Thyroid gland (tissue), 4 donors: ENCODE data around the gene PYDC2. TPM values are rescaled to one million over a fixed set of nuclear protein-coding genes. Genes with fewer than 3 reads are reported as not detected.

Experiments used
- DNase-seq, 2 donors: peaks; one replicate each; pipeline ENCODE4 v3.0.0-alpha.2; 2019
- H3K27ac ChIP-seq, 3 donors: fragments of 200-600 bp; sonication (generic); 1 replicate in 2 of 3; 2 replicates in 1 of 3; pipeline ENCODE4 v1.5.1; 2016 to 2019; ENCODE audit warnings: mild to moderate bottlenecking in 1 of 3, moderate library complexity in 1 of 3
- H3K27me3 ChIP-seq: fragments of 200-600 bp; sonication (generic); one replicate; pipeline ENCODE4 v1.5.1; 2019
- H3K36me3 ChIP-seq, 2 donors: fragments of 200-600 bp; sonication (generic); one replicate each; pipeline ENCODE4 v1.5.1; 2016 to 2019
- H3K4me1 ChIP-seq, 2 donors: fragments of 200-600 bp; sonication (generic); one replicate each; pipeline ENCODE4 v1.5.1; 2017 to 2019
- H3K4me3 ChIP-seq, 3 donors: fragments of 200-600 bp; sonication (generic); replicated peaks in 1 of 3; 1 replicate in 2 of 3; 2 replicates in 1 of 3; pipeline ENCODE4 v1.5.1; 2016; ENCODE audit warnings: mild to moderate bottlenecking in 1 of 3
- H3K9me3 ChIP-seq: fragments of 200-600 bp; sonication (generic); one replicate; pipeline ENCODE4 v1.5.1; 2017
- POLR2A ChIP-seq, 2 donors: fragments of 450-650 bp; IDR thresholded peaks; one replicate each; pipeline ENCODE4 v1.6.1; 2017; ENCODE audit warnings: antibody characterized with exemption in 2 of 2, mild to moderate bottlenecking in 2 of 2, moderate library complexity in 1 of 2
- WGBS, 2 donors: methylation state at CpG; one replicate each; pipeline ENCODE4 v1.1.5; 2017; 5-methylcytosine and 5-hydroxymethylcytosine counted together
- intact Hi-C: fragments of 100-400 bp; cut with DNase I; formaldehyde crosslinking; loops from one replicate; pipeline ENCODE4 v1.15.1; 2023
- total RNA-seq, 4 donors: library from RNA; depleted of rRNA; stranded (reverse); fragments of >200 nt; gene quantifications; one replicate each; pipeline ENCODE4 v1.2.3, GENCODE V29; 2016
- TF ChIP-seq, protein P1 (sequence below), 6 experiments: fragments of 200-600 bp in 3 of 6; fragments of 450-650 bp in 3 of 6; sonication (generic) in 3 of 6; IDR thresholded peaks; one replicate each; pipeline ENCODE4 v1.5.1; 2016 to 2019; ENCODE audit warnings: antibody characterized with exemption in 6 of 6, mild to moderate bottlenecking in 2 of 6, inconsistent platforms in 1 of 6, moderate library complexity in 1 of 6

PYDC2 gene
- total RNA-seq, 4 donors from 2014 or later, result not detected

DNA sequence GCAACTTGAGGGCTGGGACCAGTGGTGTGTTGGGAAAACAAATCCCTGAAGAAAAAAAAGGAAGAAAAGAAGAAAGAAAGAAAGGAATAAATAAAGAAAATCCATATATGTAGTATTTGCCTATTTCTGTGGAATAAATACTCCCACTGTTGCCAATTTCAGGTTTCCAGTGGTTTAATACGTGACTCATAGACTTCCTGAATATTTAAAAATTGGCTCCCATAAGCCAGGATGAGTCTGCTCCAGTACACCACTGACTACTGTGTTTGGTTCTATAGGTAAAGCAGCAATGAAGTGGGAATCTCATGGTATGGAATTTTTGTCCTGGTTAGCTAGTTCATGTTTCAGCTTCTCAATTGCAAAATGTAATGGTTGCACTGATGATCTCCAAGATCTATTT, 31.6 kb downstream of the PYDC2 start:
- no peak overlapping the region for H3K27ac ChIP-seq
- no peak for TF ChIP-seq POLR2A (IDR thresholded peaks at IDR 0.05)
- TF ChIP-seq, protein P1, sequence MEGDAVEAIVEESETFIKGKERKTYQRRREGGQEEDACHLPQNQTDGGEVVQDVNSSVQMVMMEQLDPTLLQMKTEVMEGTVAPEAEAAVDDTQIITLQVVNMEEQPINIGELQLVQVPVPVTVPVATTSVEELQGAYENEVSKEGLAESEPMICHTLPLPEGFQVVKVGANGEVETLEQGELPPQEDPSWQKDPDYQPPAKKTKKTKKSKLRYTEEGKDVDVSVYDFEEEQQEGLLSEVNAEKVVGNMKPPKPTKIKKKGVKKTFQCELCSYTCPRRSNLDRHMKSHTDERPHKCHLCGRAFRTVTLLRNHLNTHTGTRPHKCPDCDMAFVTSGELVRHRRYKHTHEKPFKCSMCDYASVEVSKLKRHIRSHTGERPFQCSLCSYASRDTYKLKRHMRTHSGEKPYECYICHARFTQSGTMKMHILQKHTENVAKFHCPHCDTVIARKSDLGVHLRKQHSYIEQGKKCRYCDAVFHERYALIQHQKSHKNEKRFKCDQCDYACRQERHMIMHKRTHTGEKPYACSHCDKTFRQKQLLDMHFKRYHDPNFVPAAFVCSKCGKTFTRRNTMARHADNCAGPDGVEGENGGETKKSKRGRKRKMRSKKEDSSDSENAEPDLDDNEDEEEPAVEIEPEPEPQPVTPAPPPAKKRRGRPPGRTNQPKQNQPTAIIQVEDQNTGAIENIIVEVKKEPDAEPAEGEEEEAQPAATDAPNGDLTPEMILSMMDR (IDR thresholded peaks at IDR 0.05), result no peak
- no peaks in the 10 kb centered on the region for H3K27me3 ChIP-seq
- 59 to 70% methylated on average over 1 of the region's 1 CpG for WGBS, 2 donors
- DNase-seq, result no peak
- no peak overlapping the region for H3K4me3 ChIP-seq
- H3K36me3 ChIP-seq, result no peaks in the 10 kb centered on the region
- H3K9me3 ChIP-seq, result no peaks in the 10 kb centered on the region
- H3K4me1 ChIP-seq, result no peaks in the 10 kb centered on the region
- intact Hi-C loops, result no loop called here

DNA sequence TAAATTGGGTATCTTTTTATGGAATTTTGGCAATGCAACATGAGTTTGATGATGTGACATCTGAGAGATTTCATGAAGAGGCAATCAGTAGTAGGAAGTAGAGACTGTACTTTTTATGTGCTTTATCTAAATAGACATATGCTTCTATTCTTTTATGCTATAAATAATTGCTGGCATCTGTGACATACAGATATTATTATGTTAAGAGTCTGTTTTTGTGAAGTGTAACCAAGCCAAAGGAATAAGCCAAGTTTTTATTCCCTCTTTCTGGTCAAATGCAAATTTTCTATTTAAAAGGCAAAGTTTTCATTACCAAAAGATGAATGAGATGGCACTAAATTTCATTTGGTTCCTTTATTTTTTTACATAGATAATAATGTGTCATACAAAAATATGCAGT, 32.4 kb downstream of the PYDC2 start:
- Histone ChIP-seq H3K27me3 (no peaks in the 10 kb centered on the region), H3K4me1 (no peaks in the 10 kb centered on the region), H3K9me3 (no peaks in the 10 kb centered on the region), H3K27ac (no peak overlapping the region), H3K36me3 (no peaks in the 10 kb centered on the region), H3K4me3 (no peak overlapping the region)
- DNase-seq, result no peak
- TF ChIP-seq, protein P1 (IDR thresholded peaks at IDR 0.05), result no peak
- no peak for TF ChIP-seq POLR2A (IDR thresholded peaks at IDR 0.05)
- intact Hi-C loops, result no loop called here

DNA sequence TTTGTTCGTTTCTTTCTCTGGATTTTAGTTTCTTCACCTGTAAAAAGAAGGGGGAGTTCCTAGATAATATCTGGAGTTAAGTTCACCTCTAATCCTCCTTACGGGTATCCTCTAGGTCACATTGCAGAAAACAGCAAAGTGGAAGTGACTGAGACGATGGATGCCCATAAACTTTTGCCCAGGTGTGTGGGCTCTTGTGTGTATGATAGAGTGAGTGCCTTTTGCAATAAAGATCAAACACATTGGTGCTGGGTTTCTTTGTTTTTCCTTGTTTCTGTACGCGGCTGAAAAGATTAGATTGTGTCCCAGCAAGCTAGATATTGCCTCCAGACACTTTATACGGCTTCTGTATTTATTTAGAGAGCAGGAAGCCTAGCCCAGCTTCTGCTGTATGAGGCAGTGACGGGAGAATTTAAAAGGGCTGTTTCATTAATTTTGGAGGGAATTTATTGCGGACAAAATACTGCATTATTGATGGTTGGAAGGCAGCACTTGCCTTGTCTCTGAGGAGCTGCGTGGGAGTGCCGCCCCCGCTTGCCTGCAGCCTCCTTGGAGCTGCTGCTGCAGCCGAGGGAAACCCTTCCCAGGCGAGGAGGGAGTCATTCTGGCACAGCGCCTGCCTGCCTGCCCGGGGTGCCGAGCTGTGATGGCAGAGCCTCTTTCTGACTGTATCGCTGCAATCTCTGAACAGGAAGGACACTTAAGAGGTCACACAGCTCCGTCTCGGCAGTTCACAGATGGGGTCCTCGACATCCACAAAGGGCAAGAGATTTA, 38.5 kb downstream of the PYDC2 start:
- Histone ChIP-seq H3K27me3 (no peaks in the 10 kb centered on the region), H3K9me3 (no peaks in the 10 kb centered on the region), H3K4me1 (no peaks in the 10 kb centered on the region), H3K4me3 (no peak overlapping the region), H3K27ac (no peak overlapping the region), H3K36me3 (no peaks in the 10 kb centered on the region)
- DNase-seq, result peak; percentile 71
- intact Hi-C loops, result no loop called here
- TF ChIP-seq, protein P1 (IDR thresholded peaks at IDR 0.05), result no peak
- no peak for TF ChIP-seq POLR2A (IDR thresholded peaks at IDR 0.05)
- 33 to 34% methylated on average over 20 of the region's 20 CpGs for WGBS, 2 donors

DNA sequence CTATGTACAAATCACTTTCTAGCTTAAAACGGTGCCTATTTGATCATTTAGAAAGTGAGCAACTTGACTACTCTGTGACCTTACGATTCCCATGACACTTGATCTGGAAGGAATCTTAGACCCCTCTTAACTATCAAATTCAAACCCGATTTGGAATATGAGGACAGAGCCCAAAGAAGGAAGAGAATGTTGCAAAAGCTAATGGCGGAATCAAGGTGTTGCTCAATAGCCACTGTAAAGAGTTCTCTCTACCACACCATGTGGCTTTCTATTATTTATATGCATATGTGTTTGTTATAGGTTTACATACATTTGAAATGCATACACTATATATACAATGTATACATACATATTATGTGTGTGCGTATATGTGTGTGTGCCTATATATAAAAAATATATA, 39.9 kb downstream of the PYDC2 start:
- Histone ChIP-seq H3K36me3 (no peaks in the 10 kb centered on the region), H3K4me3 (no peak overlapping the region), H3K27me3 (no peaks in the 10 kb centered on the region), H3K27ac (no peak overlapping the region), H3K9me3 (no peaks in the 10 kb centered on the region), H3K4me1 (no peaks in the 10 kb centered on the region)
- DNase-seq, result no peak
- intact Hi-C loops, result no loop called here
- WGBS, 2 donors, result 95 to 96% methylated on average over 5 of the region's 5 CpGs
- TF ChIP-seq, protein P1 (IDR thresholded peaks at IDR 0.05), result no peak
- TF ChIP-seq POLR2A (IDR thresholded peaks at IDR 0.05), result no peak

DNA sequence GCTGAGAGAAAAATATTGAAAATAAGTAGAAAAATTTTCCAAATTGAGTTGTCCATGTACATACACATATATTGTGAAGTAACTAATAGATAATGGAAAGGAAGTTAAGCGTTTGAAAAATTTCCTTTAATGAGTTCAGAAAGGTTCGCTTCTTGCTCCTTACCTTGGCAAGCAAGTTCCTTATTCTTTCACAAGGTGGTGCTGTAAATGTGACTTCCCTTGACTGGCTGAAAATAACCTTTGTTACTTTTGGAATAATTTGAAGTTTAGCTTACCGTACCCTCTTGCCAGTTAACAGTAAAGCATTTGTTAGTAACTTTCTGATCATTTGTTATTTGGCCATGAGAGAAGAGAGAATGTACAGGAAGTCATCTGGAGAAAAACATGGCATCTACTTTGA, 41.6 kb downstream of the PYDC2 start:
- Histone ChIP-seq H3K9me3 (no peaks in the 10 kb centered on the region), H3K27ac (no peak overlapping the region), H3K36me3 (no peaks in the 10 kb centered on the region), H3K4me1 (no peaks in the 10 kb centered on the region), H3K27me3 (no peaks in the 10 kb centered on the region), H3K4me3 (no peak overlapping the region)
- no peak for TF ChIP-seq POLR2A (IDR thresholded peaks at IDR 0.05)
- TF ChIP-seq, protein P1 (IDR thresholded peaks at IDR 0.05), result peak in 3 of 6 experiments; percentile 37 to 52 (median 52)
- intact Hi-C loops, result no loop called here
- 52 to 58% methylated on average over 3 of the region's 3 CpGs for WGBS, 2 donors
- DNase-seq, result no peak
